Measurements from ENCODE around the gene GPRC5B. TPM values are rescaled to one million over a fixed set of nuclear protein-coding genes. Genes with fewer than 3 reads are reported as not detected.

GPRC5B gene
- total RNA-seq (2021; fragmentation: NEBNext Ultra II Directional; extraction: Animal tissue kit (Norgen Biotek cat#: 25700)): under 1 TPM; 0.14 to 0.48 (median 0.29) TPM
- long read RNA-seq: 0 reads

- no peak for DNase-seq
- no peak within 1 kb of the TSS for H3K27ac Mint-ChIP-seq
These were observed at the start of gene GPRC5B for GRCh38 chr16:19884611-19885450. Gene GPRC5B (minus strand): TSS chr16:19884848. CDS start chr16:19872845, 12,003 bp downstream.

GRCh38 chr16:19933740-19934139, 49.1 kb upstream of the GPRC5B start:
- Mint-ChIP-seq H3K36me3 (ENCODE audit: low read depth) (no peaks in the 10 kb centered on the region), H3K4me3 (no peak overlapping the region), H3K4me1 (ENCODE audit: low read depth) (no peaks in the 10 kb centered on the region), H3K9me3 (peaks cover 6% of the 10 kb centered on the region; the same call in 1 of the 2 replicates), H3K27me3 (ENCODE audit: insufficient read depth) (peaks cover 2% of the 10 kb centered on the region; the same call in 1 of the 2 replicates), H3K27ac (no peak overlapping the region)
- DNase-seq: no peak
- no peak for TF ChIP-seq CTCF (IDR thresholded peaks at IDR 0.05)

More at GRCh38 chr16:19884611-19885450, at the start of gene GPRC5B:
- Mint-ChIP-seq H3K4me3 (peak within 1 kb of the TSS; percentile 78), H3K9me3 (no peaks in the 10 kb centered on the region), H3K4me1 (ENCODE audit: low read depth) (peaks cover 17% of the 10 kb centered on the region), H3K36me3 (ENCODE audit: low read depth) (no peaks in the 10 kb centered on the region), H3K27me3 (ENCODE audit: insufficient read depth) (peaks cover 29% of the 10 kb centered on the region)
- TF ChIP-seq CTCF (IDR thresholded peaks at IDR 0.05): no peak

- no peak for TF ChIP-seq CTCF (IDR thresholded peaks at IDR 0.05)
- DNase-seq: no peak
- no peaks in the 10 kb centered on the region for H3K36me3 Mint-ChIP-seq (ENCODE audit: low read depth)
- peaks cover 6% of the 10 kb centered on the region; the same call in 1 of the 2 replicates for H3K9me3 Mint-ChIP-seq
- no peaks in the 10 kb centered on the region; the same call in 1 of the 2 replicates for H3K27me3 Mint-ChIP-seq (ENCODE audit: insufficient read depth)
- H3K27ac Mint-ChIP-seq: no peak overlapping the region
- H3K4me3 Mint-ChIP-seq: no peak overlapping the region
- peaks cover 7% of the 10 kb centered on the region for H3K4me1 Mint-ChIP-seq (ENCODE audit: low read depth)
These were observed 44.4 kb upstream of the GPRC5B start for GRCh38 chr16:19929062-19929511.

- peaks cover 6% of the 10 kb centered on the region; the same call in 1 of the 2 replicates for H3K9me3 Mint-ChIP-seq
- no peak overlapping the region for H3K4me3 Mint-ChIP-seq
- H3K27ac Mint-ChIP-seq: no peak overlapping the region
- H3K27me3 Mint-ChIP-seq (ENCODE audit: insufficient read depth): peaks cover 2% of the 10 kb centered on the region
- H3K36me3 Mint-ChIP-seq (ENCODE audit: low read depth): no peaks in the 10 kb centered on the region
- TF ChIP-seq CTCF (IDR thresholded peaks at IDR 0.05): no peak
- H3K4me1 Mint-ChIP-seq (ENCODE audit: low read depth): peaks cover 7% of the 10 kb centered on the region
- no peak for DNase-seq
These were observed 43.8 kb upstream of the GPRC5B start for GRCh38 chr16:19928432-19928831.

- H3K9me3 Mint-ChIP-seq: peaks cover 6% of the 10 kb centered on the region; the same call in 1 of the 2 replicates
- peaks cover 3% of the 10 kb centered on the region for H3K27me3 Mint-ChIP-seq (ENCODE audit: insufficient read depth)
- no peak overlapping the region for H3K4me3 Mint-ChIP-seq
- H3K4me1 Mint-ChIP-seq (ENCODE audit: low read depth): peaks cover 7% of the 10 kb centered on the region
- peak; percentile 12 for DNase-seq
- no peak for TF ChIP-seq CTCF (IDR thresholded peaks at IDR 0.05)
- H3K36me3 Mint-ChIP-seq (ENCODE audit: low read depth): no peaks in the 10 kb centered on the region
- H3K27ac Mint-ChIP-seq: no peak overlapping the region
These were observed 42.1 kb upstream of the GPRC5B start for GRCh38 chr16:19926449-19927390.

Measured in HFFc6 (cell line).